ENCODE measurements around the gene CXADR. TPM values are rescaled to one million over a fixed set of nuclear protein-coding genes. Genes with fewer than 3 reads are reported as not detected.

Gene CXADR
- total and polyA plus RNA-seq, 5 experiments from 2014 or later, result 0.20 to 0.99 (median 0.99) TPM

DNA sequence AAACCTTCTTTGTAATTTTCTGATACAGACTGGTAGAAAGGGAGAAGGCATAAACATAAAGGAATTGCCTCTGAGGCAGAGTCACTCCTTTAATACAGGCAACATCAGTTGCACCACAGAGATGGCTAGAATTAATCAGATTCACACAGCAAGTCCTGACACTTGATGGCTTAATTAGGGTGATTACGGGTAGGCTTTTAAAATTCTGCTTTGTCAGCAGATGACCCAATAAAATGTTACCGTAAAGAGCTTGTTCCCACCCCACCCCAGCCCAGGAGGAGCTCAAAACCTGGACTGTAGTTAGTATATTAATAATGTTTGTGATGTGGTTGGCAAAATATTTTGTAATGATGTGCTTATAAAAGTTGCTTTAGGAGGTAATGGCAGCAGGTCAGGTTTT, 109.2 kb downstream of the CXADR start:
- no peaks in the 10 kb centered on the region for H3K36me3 Mint-ChIP-seq
- no peaks in the 10 kb centered on the region for H3K9me3 Mint-ChIP-seq
- H3K4me1 Mint-ChIP-seq, result no peaks in the 10 kb centered on the region
- H3K4me3 Mint-ChIP-seq, result no peak overlapping the region
- POLR2A ChIA-PET, result no interaction called here
- no peak overlapping the region for H3K27ac Mint-ChIP-seq
- DNase-seq (no peak), ATAC-seq (no peak)
- H3K27me3 Mint-ChIP-seq, result peaks cover 0 to 21% (median 7%) of the 10 kb centered on the region in 5 donors

DNA sequence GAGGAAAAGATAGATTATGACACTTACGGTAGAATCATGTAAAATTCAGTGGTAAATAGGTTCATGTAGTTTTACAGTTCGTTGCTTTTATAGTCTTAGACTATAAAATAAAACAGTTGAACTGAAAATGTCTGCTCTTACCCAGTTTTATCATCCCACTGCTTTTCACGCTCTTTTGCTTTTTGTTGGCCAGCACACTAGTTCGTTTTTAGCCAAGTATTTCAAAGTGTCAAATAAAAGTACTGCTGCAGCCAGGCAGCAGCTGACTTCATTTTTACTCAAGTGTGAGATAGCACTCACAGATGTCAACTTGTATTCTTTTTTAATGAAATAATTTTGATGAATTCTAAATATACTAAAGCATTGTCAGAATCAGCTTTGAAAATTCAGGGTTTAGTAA, 118.4 kb downstream of the CXADR start:
- no peaks in the 10 kb centered on the region for H3K4me1 Mint-ChIP-seq
- no peak overlapping the region for H3K4me3 Mint-ChIP-seq
- POLR2A ChIA-PET, result no interaction called here
- no peak overlapping the region for H3K27ac Mint-ChIP-seq
- H3K36me3 Mint-ChIP-seq, result no peaks in the 10 kb centered on the region
- DNase-seq (no peak), ATAC-seq (no peak)
- H3K9me3 Mint-ChIP-seq, result no peaks in the 10 kb centered on the region
- H3K27me3 Mint-ChIP-seq, result peaks cover 0 to 4% (median 2%) of the 10 kb centered on the region in 5 donors

DNA sequence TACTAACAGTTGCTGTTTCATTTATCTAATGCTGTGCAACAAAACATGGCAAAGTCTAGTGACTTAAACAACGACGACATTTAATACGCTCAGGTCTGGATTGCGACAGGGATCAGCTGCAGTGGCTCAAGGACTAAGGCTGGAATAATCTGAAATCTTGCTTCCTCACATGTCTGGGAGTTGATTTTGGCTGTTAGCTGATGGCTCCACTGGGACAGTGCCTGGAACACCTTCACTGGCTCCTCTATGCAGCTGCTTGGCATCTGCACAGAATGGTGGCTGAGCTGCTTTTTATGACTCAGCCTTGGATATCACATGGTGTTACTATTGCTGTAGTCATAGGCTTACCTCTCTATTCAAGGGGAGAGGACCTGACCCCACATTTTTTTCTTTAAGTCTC, 123.9 kb downstream of the CXADR start:
- no peak overlapping the region for H3K4me3 Mint-ChIP-seq
- no peak for ATAC-seq
- H3K9me3 Mint-ChIP-seq, result peaks cover 0 to 6% (median 0%) of the 10 kb centered on the region in 9 donors
- POLR2A ChIA-PET, result no interaction called here
- peaks cover 0 to 4% (median 0%) of the 10 kb centered on the region in 4 donors for H3K4me1 Mint-ChIP-seq
- peaks cover 0 to 6% (median 0%) of the 10 kb centered on the region in 5 donors for H3K27me3 Mint-ChIP-seq
- H3K36me3 Mint-ChIP-seq, result peaks cover 0 to 10% (median 0%) of the 10 kb centered on the region in 3 donors
- H3K27ac Mint-ChIP-seq, result no peak overlapping the region
- DNase-seq, result no peak

DNA sequence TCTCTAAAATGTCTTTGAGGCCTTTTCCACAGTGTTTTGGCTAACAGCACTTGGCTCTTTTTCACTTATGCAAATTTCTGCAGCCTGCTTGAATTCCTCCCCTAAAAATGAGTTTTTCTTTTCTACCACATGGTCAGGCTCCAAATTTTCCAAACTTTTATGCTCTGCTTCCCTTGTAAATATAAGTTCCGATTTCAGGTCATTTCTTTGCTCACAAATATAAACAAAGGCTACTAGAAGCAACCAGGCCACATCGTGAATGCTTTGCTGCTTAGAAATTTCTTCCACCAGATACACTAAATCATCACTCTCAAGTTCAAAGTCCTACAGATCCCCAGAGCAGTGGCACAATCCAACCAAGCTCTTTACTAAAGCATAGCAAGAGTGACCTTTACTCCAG, 128.0 kb downstream of the CXADR start:
- POLR2A ChIA-PET, result no interaction called here

More for the DNA sequence above, 128.0 kb downstream of the CXADR start:
- H3K36me3 Mint-ChIP-seq, result peaks cover 0 to 10% (median 0%) of the 10 kb centered on the region in 3 donors
- peaks cover 0 to 6% (median 0%) of the 10 kb centered on the region in 9 donors for H3K9me3 Mint-ChIP-seq
- peaks cover 12 to 21% (median 13%) of the 10 kb centered on the region in 4 donors for H3K4me1 Mint-ChIP-seq
- no peak for ATAC-seq
- DNase-seq, result no peak
- H3K27ac Mint-ChIP-seq, result no peak overlapping the region
- no peak overlapping the region for H3K4me3 Mint-ChIP-seq
- H3K27me3 Mint-ChIP-seq, result peaks cover 0 to 6% (median 0%) of the 10 kb centered on the region in 5 donors

Other genes starting within 250 kb of the CXADR start
- 10 to 100 TPM; 15.6 to 17.7 TPM for gene BTG3, start 99.9 kb downstream of the CXADR start, total RNA-seq
- 1 to 10 TPM; 4.2 to 7.1 (median 5.2) TPM for gene BTG3, start 99.9 kb downstream of the CXADR start, polyA plus RNA-seq

Data from naive thymus-derived CD8-positive, alpha-beta T cell (primary cell).